T-helper 9 cell (primary cell): ENCODE data around the gene PDLIM4.

Experiments
- DNase-seq: peaks from one replicate; pipeline ENCODE4 v3.0.0-alpha.2; 2020

PDLIM4 gene

GRCh38 chr5:132227485-132228240, 29.8 kb upstream of the PDLIM4 start, which contains the start of gene P4HA2:
Gene P4HA2 (minus strand): TSS chr5:132227853. CDS start chr5:132218626, 9,227 bp downstream.
- no peak for DNase-seq

- DNase-seq = no peak
Measured at GRCh38 chr5:132228241-132229035, 29.1 kb upstream of the PDLIM4 start.

GRCh38 chr5:132229236-132229635, 28.3 kb upstream of the PDLIM4 start:
- no peak for DNase-seq

- no peak for DNase-seq
Measured at GRCh38 chr5:132230871-132231270, 26.6 kb upstream of the PDLIM4 start.

- DNase-seq = no peak
Measured at GRCh38 chr5:132232465-132232864, 25.0 kb upstream of the PDLIM4 start.

GRCh38 chr5:132233081-132233480, 24.4 kb upstream of the PDLIM4 start:
- DNase-seq = no peak

- no peak for DNase-seq
Measured at GRCh38 chr5:132233811-132234683, 23.4 kb upstream of the PDLIM4 start.

GRCh38 chr5:132234684-132235062, 22.8 kb upstream of the PDLIM4 start:
- DNase-seq = no peak

GRCh38 chr5:132235340-132235739, 22.2 kb upstream of the PDLIM4 start:
- no peak for DNase-seq

- no peak for DNase-seq
Measured at GRCh38 chr5:132237141-132237540, 20.4 kb upstream of the PDLIM4 start.

- no peak for DNase-seq
Measured at GRCh38 chr5:132237670-132238069, 19.8 kb upstream of the PDLIM4 start.

GRCh38 chr5:132238169-132238744, 19.2 kb upstream of the PDLIM4 start:
- peak; percentile 58 for DNase-seq

- DNase-seq = no peak
Measured at GRCh38 chr5:132238901-132239500, 18.5 kb upstream of the PDLIM4 start.

- no peak for DNase-seq
Measured at GRCh38 chr5:132239776-132240175, 17.7 kb upstream of the PDLIM4 start.

- DNase-seq = no peak
Measured at GRCh38 chr5:132243366-132243977, 14.0 kb upstream of the PDLIM4 start.

GRCh38 chr5:132245593-132245992, 11.9 kb upstream of the PDLIM4 start:
- no peak for DNase-seq

- no peak for DNase-seq
Measured at GRCh38 chr5:132246806-132247205, 10.7 kb upstream of the PDLIM4 start.

- DNase-seq = no peak
Measured at GRCh38 chr5:132250547-132250946, 6.9 kb upstream of the PDLIM4 start.

- no peak for DNase-seq
Measured at GRCh38 chr5:132251220-132251725, 6.2 kb upstream of the PDLIM4 start.

GRCh38 chr5:132253008-132253441, 4.5 kb upstream of the PDLIM4 start:
- DNase-seq = no peak
